Aorta (tissue), 5 donors: ENCODE results near the gene SERAC1. TPM values are rescaled to one million over a fixed set of nuclear protein-coding genes. Genes with fewer than 3 reads are reported as not detected.

Experiments used
- ATAC-seq: fragments of 200-7000 bp; cut with Tn5 transposase; one replicate; pipeline ENCODE4 v1.9.1; 2022; ENCODE audit warnings: moderate library complexity; ENCODE audit not compliant: low FRiP score
- DNase-seq, 2 donors: peaks; one replicate each; pipeline ENCODE4 v3.0.0-alpha.2; 2020
- H3K27ac ChIP-seq, 2 donors: one replicate each; pipeline ENCODE4 v1.5.1; 2013; ENCODE audit warnings: low read length in 2 of 2, mild to moderate bottlenecking in 2 of 2, moderate library complexity in 2 of 2, control low read depth in 1 of 2, inconsistent platforms in 1 of 2, low read depth in 1 of 2
- H3K27me3 ChIP-seq, 2 donors: one replicate each; pipeline ENCODE4 v1.6.1; 2013; ENCODE audit warnings: control low read depth in 1 of 2, low read length in 1 of 2, mild to moderate bottlenecking in 1 of 2, moderate library complexity in 1 of 2; ENCODE audit not compliant: insufficient read depth in 2 of 2, control insufficient read depth in 1 of 2
- H3K36me3 ChIP-seq, 2 donors: one replicate each; pipeline ENCODE4 v1.6.1; 2013; ENCODE audit warnings: control low read depth in 1 of 2, low read length in 1 of 2, mild to moderate bottlenecking in 1 of 2; ENCODE audit not compliant: insufficient read depth in 2 of 2, control insufficient read depth in 1 of 2
- H3K4me1 ChIP-seq, 2 donors: one replicate each; pipeline ENCODE4 v1.6.1; 2013; ENCODE audit warnings: low read length in 2 of 2, control low read depth in 1 of 2, mild to moderate bottlenecking in 1 of 2, moderate library complexity in 1 of 2; ENCODE audit not compliant: insufficient read depth in 2 of 2, control insufficient read depth in 1 of 2
- H3K4me3 ChIP-seq, 2 donors: one replicate each; pipeline ENCODE4 v1.5.1; 2013; ENCODE audit warnings: low read length in 2 of 2, control low read depth in 1 of 2, mild to moderate bottlenecking in 1 of 2
- H3K9me3 ChIP-seq: one replicate; pipeline ENCODE4 v1.6.1; 2013; ENCODE audit warnings: mild to moderate bottlenecking, low read length; ENCODE audit not compliant: control insufficient read depth
- WGBS, 2 donors: extraction: QIAGEN DNeasy Blood & Tissue Kit; methylation state at CpG; one replicate each; pipeline ENCODE4 v1.1.7; 2013; 5-methylcytosine and 5-hydroxymethylcytosine counted together
- intact Hi-C, 2 donors: fragments of 100-400 bp; cut with DNase I; formaldehyde crosslinking; loops; one replicate each; pipeline versions ENCODE4 v1.14.2 to v1.15.0; 2022
- polyA plus RNA-seq, 2 donors: library from polyadenylated mRNA; stranded (reverse); fragments of 200-250 nt; gene quantifications; one replicate each; pipeline ENCODE4 v1.2.3, GENCODE V29; 2013
- total RNA-seq, 2 donors: library from RNA; stranded (reverse); fragmentation: NEBNext Ultra II Directional; extraction: Animal tissue kit (Norgen Biotek cat#: 25700); gene quantifications; one replicate each; pipeline ENCODE4 v1.2.1, GENCODE V29; 2021
- donor health status: healthy with polysubstance abuse.
- donor health status: Bipolar disorder and iron deficiency.
- donor health status: DM: no; HTN: no; CAD: no.
- donor health status: DM: no; HTN: no; CAD: no.
- donor health status: DM: yes; HTN: yes; CAD: no.

Gene SERAC1
- total and polyA plus RNA-seq, 4 donors, result 5.6 to 13.1 (median 8.7) TPM

DNA sequence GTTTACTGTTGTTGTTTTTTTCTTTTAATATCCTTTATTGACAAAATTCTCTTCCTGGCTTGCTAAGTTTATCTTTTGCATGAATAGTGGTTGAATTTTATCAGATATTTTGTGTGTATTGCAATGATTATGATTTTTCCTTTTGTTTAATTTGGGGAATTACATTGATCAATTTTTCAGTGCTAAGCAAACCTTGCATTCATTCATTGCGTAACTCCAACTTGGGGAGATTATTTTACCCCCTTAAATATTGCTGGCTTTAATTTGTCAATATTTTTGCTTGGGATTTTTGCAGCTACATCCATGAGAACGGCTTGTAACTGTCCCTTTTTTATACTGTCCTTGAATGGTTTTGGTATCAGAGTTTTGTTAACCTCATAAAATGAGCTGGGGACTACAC lies 63.4 kb downstream of the SERAC1 start:
- ATAC-seq (no peak), DNase-seq (no peak)
- Histone ChIP-seq H3K9me3 (no peaks in the 10 kb centered on the region), H3K27me3 (no peaks in the 10 kb centered on the region), H3K27ac (no peak overlapping the region), H3K36me3 (peaks cover 0 to under 1% of the 10 kb centered on the region in 2 donors), H3K4me1 (no peaks in the 10 kb centered on the region), H3K4me3 (no peak overlapping the region)
- intact Hi-C loops, result no loop called here
- WGBS, 2 donors, result 85 to 87% methylated on average over 2 of the region's 2 CpGs

DNA sequence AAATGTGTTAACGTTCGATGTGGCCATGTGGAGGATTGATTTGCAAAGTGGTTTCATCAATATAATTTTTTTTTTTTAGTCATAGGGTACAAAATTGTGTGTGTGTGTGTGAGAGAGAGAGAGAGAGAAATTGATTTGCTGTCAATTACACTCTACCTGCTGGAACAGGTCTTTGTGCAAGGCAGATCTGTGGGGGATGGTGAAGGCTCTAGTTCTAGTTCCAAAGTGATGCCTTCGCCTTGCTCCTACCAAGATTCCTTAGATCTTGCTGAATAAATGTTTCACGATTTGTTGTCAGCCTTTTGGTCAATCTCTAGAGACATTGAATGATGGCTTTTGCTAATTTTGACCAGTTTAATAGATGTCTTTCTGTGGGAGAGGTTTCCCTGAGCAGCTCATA lies 64.8 kb downstream of the SERAC1 start:
- DNase-seq (no peak), ATAC-seq (no peak)
- intact Hi-C loops, result no loop called here
- 89 to 90% methylated on average over 4 of the region's 4 CpGs for WGBS, 2 donors
- H3K36me3 ChIP-seq, result no peaks in the 10 kb centered on the region
- H3K27me3 ChIP-seq, result no peaks in the 10 kb centered on the region
- H3K4me1 ChIP-seq, result no peaks in the 10 kb centered on the region
- H3K9me3 ChIP-seq, result no peaks in the 10 kb centered on the region
- H3K27ac ChIP-seq, result no peak overlapping the region
- H3K4me3 ChIP-seq, result no peak overlapping the region

DNA sequence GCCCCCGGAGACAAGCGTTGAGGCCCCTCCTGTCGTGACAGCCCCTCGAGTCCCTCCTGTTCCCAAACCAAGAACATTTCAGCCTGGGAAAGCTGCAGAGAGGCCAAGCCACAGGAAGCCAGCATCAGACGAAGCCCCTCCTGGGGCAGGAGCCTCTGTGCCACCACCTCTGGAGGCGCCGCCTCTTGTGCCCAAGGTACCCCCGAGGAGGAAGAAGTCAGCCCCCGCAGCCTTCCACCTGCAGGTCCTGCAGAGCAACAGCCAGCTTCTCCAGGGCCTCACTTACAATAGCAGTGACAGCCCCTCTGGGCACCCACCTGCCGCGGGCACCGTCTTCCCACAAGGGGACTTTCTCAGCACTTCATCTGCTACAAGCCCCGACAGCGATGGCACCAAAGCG lies 72.4 kb downstream of the SERAC1 start:
- Histone ChIP-seq H3K4me3 (no peak overlapping the region), H3K27ac (no peak overlapping the region), H3K4me1 (no peaks in the 10 kb centered on the region), H3K9me3 (no peaks in the 10 kb centered on the region), H3K27me3 (no peaks in the 10 kb centered on the region), H3K36me3 (peaks cover 12 to 13% of the 10 kb centered on the region in 2 donors)
- intact Hi-C loops, result no loop called here
- no peak for ATAC-seq
- 94% methylated on average over 15 of the region's 15 CpGs for WGBS, 2 donors
- DNase-seq, result no peak

DNA sequence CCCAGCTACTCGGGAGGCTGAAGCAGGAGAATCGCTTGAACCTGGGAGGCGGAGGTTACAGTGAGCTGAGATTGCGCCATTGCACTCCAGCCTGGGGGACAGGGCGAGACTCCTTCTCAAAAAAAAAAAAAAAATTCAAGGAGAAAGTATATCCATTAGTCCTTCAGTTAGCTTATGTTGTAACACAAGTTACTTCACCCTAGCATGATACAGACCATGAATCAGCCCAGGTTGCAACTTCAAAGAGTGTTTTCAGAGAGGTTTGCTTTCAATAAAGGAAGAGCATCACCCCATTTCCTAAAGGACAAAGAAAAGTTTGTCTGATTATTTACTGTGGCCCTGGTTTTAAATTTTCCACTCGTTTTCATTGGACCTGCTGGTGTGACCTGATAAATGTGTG lies 73.0 kb downstream of the SERAC1 start:
- Histone ChIP-seq H3K4me3 (no peak overlapping the region), H3K27ac (no peak overlapping the region), H3K4me1 (no peaks in the 10 kb centered on the region), H3K27me3 (no peaks in the 10 kb centered on the region), H3K9me3 (no peaks in the 10 kb centered on the region), H3K36me3 (peaks cover 12 to 13% of the 10 kb centered on the region in 2 donors)
- no peak for ATAC-seq
- DNase-seq, result no peak
- 89% methylated on average over 6 of the region's 6 CpGs for WGBS, 2 donors
- intact Hi-C loops, result no loop called here

DNA sequence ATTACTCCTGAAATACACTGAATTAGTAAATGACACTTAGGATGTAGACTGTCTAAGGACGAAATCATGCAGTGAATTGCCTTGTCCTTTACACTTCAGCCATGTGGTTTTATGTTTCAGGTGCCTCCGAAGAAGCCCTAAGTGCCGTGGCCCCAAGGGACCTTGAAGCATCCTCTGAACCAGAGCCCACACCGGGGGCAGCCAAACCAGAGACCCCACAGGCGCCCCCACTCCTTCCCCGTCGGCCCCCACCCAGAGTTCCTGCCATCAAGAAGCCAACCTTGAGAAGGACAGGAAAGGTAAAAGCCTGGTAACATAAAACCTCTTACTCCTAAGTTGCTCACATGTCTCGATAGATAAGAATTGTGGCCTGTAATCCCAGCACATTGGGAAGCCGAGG lies 75.3 kb downstream of the SERAC1 start:
- no peak overlapping the region for H3K27ac ChIP-seq
- DNase-seq, result no peak
- no peaks in the 10 kb centered on the region for H3K4me1 ChIP-seq
- no peak for ATAC-seq
- intact Hi-C loops, result no loop called here
- no peaks in the 10 kb centered on the region for H3K9me3 ChIP-seq
- H3K4me3 ChIP-seq, result no peak overlapping the region
- WGBS, 2 donors, result 94 to 96% methylated on average over 9 of the region's 9 CpGs
- no peaks in the 10 kb centered on the region for H3K27me3 ChIP-seq
- H3K36me3 ChIP-seq, result peaks cover 12 to 13% of the 10 kb centered on the region in 2 donors

DNA sequence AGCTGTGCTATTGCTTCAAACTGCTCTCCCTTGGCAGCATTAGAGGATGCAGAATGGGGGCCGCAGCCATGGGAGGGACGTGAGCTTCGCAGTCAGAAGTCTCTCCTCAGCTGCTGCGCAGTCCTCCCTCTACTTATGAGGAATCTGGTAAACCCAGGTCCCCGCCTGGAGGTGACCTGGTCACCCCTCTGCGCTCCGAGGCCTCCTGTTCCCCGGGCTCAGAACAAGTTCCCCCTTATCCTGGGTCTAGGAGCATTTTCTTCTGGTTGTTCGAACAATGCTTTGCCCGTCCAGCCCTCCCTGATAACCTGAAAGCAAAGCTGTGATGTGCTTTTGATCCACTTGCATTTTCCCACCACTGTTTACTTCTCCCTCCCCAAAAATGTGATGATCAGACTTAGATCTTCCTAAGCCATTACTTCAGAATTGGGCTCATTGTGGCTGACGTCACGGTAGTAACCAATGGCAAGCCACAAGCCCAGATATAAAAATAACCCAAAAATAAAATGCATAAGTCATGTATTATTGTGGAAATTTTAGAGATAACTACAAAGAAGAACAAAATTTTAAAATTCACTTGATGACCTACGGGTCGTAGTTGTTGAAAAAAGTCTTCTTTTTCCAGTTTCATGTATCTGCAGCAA lies 80.7 kb downstream of the SERAC1 start:
- no peaks in the 10 kb centered on the region for H3K9me3 ChIP-seq
- intact Hi-C loops, result no loop called here
- H3K4me1 ChIP-seq, result no peaks in the 10 kb centered on the region
- H3K27me3 ChIP-seq, result no peaks in the 10 kb centered on the region
- peak overlapping the region in 1 of 2 donors; percentile 62 for H3K27ac ChIP-seq
- no peak overlapping the region for H3K4me3 ChIP-seq
- DNase-seq (no peak), ATAC-seq (peak; percentile 51)
- peaks cover 0 to 2% of the 10 kb centered on the region in 2 donors for H3K36me3 ChIP-seq
- WGBS, 2 donors, result 56 to 60% methylated on average over 14 of the region's 14 CpGs

DNA sequence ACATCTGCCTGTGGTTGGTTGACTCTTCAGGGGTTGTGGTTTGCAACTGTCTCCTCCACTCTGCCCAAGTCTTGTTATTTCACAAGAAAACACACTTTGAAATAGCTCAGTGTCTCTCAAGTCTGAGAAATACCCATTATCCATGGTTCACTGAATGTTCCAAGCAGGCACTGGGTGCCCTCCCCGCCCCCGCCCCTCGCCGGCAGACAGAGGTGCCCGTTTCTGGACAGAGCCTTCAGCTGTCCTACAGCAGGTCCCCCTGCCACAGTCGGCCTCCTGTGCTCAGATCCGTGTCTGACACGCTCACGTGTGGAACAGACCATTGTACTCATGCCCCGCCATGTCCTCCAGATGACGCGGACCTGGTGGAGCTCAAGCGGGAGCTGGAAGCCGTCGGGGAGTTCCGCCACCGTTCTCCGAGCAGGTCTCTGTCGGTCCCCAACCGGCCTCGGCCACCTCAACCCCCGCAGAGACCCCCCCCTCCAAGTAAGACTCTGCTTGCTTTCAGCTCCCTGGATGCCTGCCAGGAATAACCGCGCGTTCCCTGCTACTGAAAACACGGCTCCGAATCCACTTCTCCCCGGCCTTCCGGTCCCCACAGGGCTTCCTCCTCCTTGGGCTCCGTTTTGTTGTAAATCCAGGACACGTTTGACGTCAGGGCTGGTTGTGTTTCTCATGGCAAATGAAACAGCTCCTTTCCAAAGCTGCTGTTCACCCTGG lies 81.4 kb downstream of the SERAC1 start:
- DNase-seq (peak; percentile 85), ATAC-seq (peak; percentile 5)
- Histone ChIP-seq H3K27ac (peak overlapping the region in 1 of 2 donors; percentile 62), H3K36me3 (no peaks in the 10 kb centered on the region), H3K27me3 (no peaks in the 10 kb centered on the region), H3K4me3 (no peak overlapping the region), H3K9me3 (no peaks in the 10 kb centered on the region), H3K4me1 (no peaks in the 10 kb centered on the region)
- WGBS, 2 donors, result 36 to 40% methylated on average over 32 of the region's 32 CpGs
- intact Hi-C loops, result no loop called here

DNA sequence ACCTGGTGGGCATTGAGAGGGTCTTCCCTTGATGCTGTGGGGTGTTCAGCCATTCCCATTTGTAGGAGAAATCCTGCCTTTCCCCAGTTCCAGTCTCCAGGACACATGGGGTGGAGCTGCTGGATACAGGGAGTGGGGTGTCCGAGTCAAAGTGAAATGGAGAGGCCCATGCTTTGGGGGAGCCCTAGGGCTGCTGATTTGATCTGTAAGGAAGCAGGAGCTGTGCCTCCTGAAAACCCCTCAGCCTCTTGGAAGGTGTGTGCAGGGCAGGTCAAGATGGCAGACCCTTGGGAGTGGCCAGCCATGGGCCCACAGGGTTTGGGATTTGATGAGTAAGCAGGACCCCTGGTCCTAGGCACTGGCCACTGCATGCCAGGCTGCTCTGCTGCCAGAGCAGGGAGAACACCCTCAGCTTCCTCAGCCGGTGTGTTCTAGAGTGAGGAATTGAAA lies 82.0 kb downstream of the SERAC1 start:
- no peaks in the 10 kb centered on the region for H3K4me1 ChIP-seq
- DNase-seq (no peak), ATAC-seq (no peak)
- intact Hi-C loops, result no loop called here
- WGBS, 2 donors, result 83 to 89% methylated on average over 2 of the region's 2 CpGs
- H3K4me3 ChIP-seq, result no peak overlapping the region
- peak overlapping the region in 1 of 2 donors; percentile 5 for H3K27ac ChIP-seq
- no peaks in the 10 kb centered on the region for H3K9me3 ChIP-seq
- H3K36me3 ChIP-seq, result peaks cover 0 to 3% of the 10 kb centered on the region in 2 donors
- no peaks in the 10 kb centered on the region for H3K27me3 ChIP-seq
